ENCODE data around the gene SEMA7A. TPM values are rescaled to one million over a fixed set of nuclear protein-coding genes. Genes with fewer than 3 reads are reported as not detected.

The SEMA7A gene
- total RNA-seq, 1 donor from 2014 or later, result 3.9 TPM

- no peak for TF ChIP-seq CTCF (IDR thresholded peaks at IDR 0.05)
- no peak for TF ChIP-seq POLR2AphosphoS5 (IDR thresholded peaks at IDR 0.05; ENCODE audit: insufficient read depth in 1 of 2, low read depth in 1 of 2)
- TF ChIP-seq POLR2A (IDR thresholded peaks at IDR 0.05), result no peak
- H3K9me3 ChIP-seq, result no peaks in the 10 kb centered on the region
- no peak for DNase-seq (ENCODE audit: extremely low spot score in 2 of 2)
- H3K27me3 ChIP-seq, result no peaks in the 10 kb centered on the region
- no peaks in the 10 kb centered on the region for H3K4me1 ChIP-seq
- H3K27ac ChIP-seq, result peak overlapping the region; percentile 12
- intact Hi-C loops (cut with DNase I), result no loop called here
- no peaks in the 10 kb centered on the region for H3K36me3 ChIP-seq
- H3K4me3 ChIP-seq, result no peak overlapping the region
These were observed 48.7 kb downstream of the SEMA7A start for GRCh38 chr15:74384881-74385643.

- DNase-seq (ENCODE audit: extremely low spot score in 2 of 2), result no peak
- Histone ChIP-seq H3K27ac (no peak overlapping the region), H3K9me3 (no peaks in the 10 kb centered on the region), H3K4me1 (no peaks in the 10 kb centered on the region), H3K4me3 (no peak overlapping the region), H3K27me3 (no peaks in the 10 kb centered on the region), H3K36me3 (no peaks in the 10 kb centered on the region)
- intact Hi-C loops (cut with DNase I), result no loop called here
- TF ChIP-seq POLR2AphosphoS5 (IDR thresholded peaks at IDR 0.05; ENCODE audit: insufficient read depth in 1 of 2, low read depth in 1 of 2), result no peak
- no peak for TF ChIP-seq CTCF (IDR thresholded peaks at IDR 0.05)
- no peak for TF ChIP-seq POLR2A (IDR thresholded peaks at IDR 0.05)
These were observed 49.2 kb downstream of the SEMA7A start for GRCh38 chr15:74384566-74384880.

GRCh38 chr15:74383695-74384565 lies 49.8 kb downstream of the SEMA7A start:
- DNase-seq (ENCODE audit: extremely low spot score in 2 of 2), result no peak
- H3K27ac ChIP-seq, result no peak overlapping the region
- intact Hi-C loops (cut with DNase I), result loop anchor here (2.0 kb wide), 1 partner anchor 51 kb away; no protein-coding TSS in a partner anchor

GRCh38 chr15:74383286-74383685 lies 50.5 kb downstream of the SEMA7A start:
- H3K27ac ChIP-seq, result no peak overlapping the region
- no peak overlapping the region for H3K4me3 ChIP-seq
- TF ChIP-seq POLR2A (IDR thresholded peaks at IDR 0.05) (no peak), CTCF (IDR thresholded peaks at IDR 0.05) (no peak), POLR2AphosphoS5 (IDR thresholded peaks at IDR 0.05; ENCODE audit: insufficient read depth in 1 of 2, low read depth in 1 of 2) (no peak)
- no peaks in the 10 kb centered on the region for H3K27me3 ChIP-seq
- intact Hi-C loops (cut with DNase I), result loop anchor here (2.0 kb wide), 1 partner anchor 52 kb away; no protein-coding TSS in a partner anchor
- H3K36me3 ChIP-seq, result no peaks in the 10 kb centered on the region
- no peaks in the 10 kb centered on the region for H3K9me3 ChIP-seq
- DNase-seq (ENCODE audit: extremely low spot score in 2 of 2), result no peak
- no peaks in the 10 kb centered on the region for H3K4me1 ChIP-seq

More at GRCh38 chr15:74383695-74384565, 49.8 kb downstream of the SEMA7A start:
- H3K27me3 ChIP-seq, result no peaks in the 10 kb centered on the region
- no peaks in the 10 kb centered on the region for H3K36me3 ChIP-seq
- no peaks in the 10 kb centered on the region for H3K9me3 ChIP-seq
- no peak overlapping the region for H3K4me3 ChIP-seq
- TF ChIP-seq CTCF (IDR thresholded peaks at IDR 0.05), result no peak
- TF ChIP-seq POLR2AphosphoS5 (IDR thresholded peaks at IDR 0.05; ENCODE audit: insufficient read depth in 1 of 2, low read depth in 1 of 2), result no peak
- TF ChIP-seq POLR2A (IDR thresholded peaks at IDR 0.05), result no peak
- no peaks in the 10 kb centered on the region for H3K4me1 ChIP-seq

All from vagina (tissue), 2 donors.